CD4-positive, alpha-beta T cell treated with Interleukin-4 for 1 hour (primary cell): Measurements from ENCODE around the gene HDAC5.
"Not testable (repeated sequence)": the region's sequence is repeated elsewhere in the genome, so short reads cannot be mapped to it uniquely, and the experiment has no call there.

Experiments used
- DNase-seq, 2 donors: peaks; one replicate each; pipeline ENCODE4 v3.0.0-alpha.2; 2020 to 2022

HDAC5 gene

GRCh38 chr17:44110011-44110686 is 13.3 kb downstream of the HDAC5 start:
- no peak for DNase-seq

- DNase-seq: no peak
Observed at GRCh38 chr17:44109312-44109630, 14.2 kb downstream of the HDAC5 start.

DNA sequence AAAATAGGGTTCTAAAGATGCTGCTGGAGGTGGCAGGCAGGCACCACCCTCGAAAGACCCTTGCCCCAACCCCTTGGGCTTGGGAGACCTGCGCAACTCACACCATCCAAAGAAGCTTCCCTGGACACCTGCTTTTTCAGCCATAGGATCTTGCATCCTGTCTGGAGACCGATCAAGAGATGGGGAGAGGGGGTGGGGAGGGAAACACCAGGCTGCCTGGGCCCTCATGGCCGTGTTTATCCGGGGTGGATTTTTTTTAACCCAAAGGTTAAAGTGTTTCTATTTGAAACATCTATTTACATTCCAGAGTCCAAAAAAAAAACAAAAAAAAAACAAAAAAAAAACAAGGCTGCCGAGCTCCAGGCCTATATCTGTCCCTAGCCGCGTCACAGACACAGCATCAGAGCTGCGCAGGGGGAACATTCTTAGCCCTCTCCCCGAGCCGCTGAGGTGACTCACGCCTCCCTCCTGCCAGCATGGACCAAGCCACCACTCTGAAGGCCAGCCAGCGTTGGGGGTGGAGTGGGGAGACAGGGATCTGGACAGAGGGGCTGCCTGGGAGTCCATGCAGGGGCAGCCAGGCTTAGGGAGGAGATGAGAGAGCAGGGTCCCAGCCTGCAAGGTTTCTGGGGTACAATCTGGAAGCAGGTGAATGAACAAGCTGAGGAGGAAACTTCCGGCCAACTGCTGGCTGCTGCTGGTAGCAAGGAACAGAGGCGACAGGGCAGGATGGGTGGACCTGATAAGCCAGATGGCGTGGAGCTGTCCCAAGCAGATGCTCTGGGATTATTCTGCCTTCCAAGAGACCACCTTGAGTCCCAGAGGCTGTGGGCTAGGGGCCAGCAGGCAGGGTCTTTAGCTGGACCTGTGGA is 14.8 kb downstream of the HDAC5 start:
- DNase-seq: no peak

- DNase-seq: no peak
Observed at GRCh38 chr17:44106801-44107200, 16.6 kb downstream of the HDAC5 start.

- DNase-seq: no peak
Observed at GRCh38 chr17:44105941-44106340, 17.5 kb downstream of the HDAC5 start.

DNA sequence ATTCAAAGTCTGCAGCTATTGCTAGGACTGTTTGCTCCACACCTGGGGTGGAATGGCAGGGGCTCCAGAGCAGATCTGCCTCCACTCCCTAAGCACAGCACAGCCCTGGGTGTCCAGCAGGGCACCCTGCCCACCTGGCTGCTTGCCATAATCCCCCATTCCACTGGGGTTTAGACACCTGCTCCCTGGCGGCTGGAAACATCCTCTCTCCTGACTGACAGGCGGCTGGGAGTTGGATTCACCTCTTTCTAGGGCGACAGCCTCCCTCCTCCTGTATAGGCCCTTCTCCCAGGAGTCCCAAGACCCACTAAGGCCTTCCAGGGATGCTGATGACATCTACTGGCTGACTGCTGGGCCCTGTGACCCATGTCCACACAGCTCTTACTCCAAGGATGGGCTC is 18.0 kb downstream of the HDAC5 start:
- no peak for DNase-seq

DNA sequence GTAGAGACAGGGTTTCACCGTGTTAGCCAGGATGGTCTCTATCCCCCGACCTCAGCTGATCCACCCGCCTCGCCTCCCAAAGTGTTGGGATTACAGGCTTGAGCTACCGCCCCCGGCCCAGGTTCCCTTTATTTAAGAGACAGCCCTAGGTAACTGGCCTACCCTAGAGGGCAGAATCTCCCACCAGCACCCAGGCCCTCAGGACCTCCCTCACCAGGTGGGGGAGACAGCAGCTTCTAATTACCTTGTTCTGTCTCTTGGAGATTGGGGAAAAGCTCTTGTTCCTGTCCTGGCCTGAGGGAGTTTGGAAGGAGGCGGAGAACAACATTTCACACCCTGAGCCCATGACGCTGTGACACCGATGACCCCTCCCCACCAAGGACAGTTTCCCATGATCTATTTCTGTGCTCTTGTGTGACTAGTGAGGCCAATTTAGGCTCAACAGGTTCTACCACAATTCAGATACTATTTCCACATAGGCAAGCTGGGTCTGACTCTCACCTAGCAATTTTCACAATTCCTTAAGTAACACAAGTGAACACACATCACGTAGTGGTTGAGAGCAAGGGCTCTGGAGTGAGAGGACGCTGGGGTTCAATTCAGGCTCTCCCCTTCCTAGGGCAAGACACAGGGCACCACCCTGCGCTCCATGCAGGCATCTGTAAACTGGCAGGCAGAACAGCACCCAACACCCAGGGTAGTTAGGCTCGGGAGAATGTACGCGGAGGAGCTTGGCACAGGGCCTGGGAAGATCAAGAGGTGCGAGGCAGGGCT is 20.4 kb downstream of the HDAC5 start:
- no peak for DNase-seq

GRCh38 chr17:44101858-44102257 is 21.6 kb downstream of the HDAC5 start:
- not testable (repeated sequence) for DNase-seq

GRCh38 chr17:44097110-44097958 is 26.1 kb downstream of the HDAC5 start:
- no peak for DNase-seq

DNA sequence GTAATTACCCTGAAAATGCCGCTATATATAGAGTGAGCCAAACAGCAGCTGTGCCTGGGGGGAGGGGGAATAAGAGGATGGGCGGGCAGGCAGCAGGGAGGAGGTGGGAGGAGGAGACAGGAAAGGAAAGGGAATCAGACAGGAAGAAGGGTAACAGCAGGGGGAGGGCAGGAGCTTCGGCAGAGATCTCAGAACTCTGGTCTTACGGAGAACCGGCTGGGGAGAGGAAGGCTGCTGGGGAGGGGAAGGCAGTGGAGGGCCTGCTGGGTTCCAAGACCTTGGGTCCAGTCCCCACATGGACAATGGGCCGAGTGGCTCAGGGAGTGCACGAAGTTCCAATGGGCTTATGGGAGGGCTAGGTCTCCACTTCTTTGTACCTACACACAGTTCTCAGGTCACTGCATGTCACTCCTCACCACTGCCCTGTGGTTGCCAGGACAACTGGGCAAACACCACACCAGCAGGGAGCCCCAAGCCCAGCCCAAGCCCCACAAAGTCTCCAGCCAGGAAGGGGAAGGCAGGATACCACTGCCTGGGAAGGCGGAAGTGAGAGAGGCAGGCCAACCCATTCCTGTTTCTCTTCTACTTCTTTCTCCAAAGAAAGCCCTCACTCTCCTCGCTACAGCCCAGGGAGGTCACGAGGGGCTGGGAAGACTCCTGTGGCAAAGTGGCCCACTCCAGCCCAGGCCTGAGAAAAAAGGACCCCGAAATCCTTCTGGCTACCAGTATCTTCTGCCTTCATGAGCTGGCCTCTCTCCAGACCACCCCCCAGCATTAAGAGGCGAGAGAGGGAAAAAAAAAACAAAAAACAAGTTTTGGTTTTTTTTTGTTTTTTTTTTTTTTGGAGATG is 27.6 kb downstream of the HDAC5 start:
- peak; percentile 11 to 45 for DNase-seq

GRCh38 chr17:44095388-44095646 is 28.1 kb downstream of the HDAC5 start:
- no peak for DNase-seq

GRCh38 chr17:44094701-44095387 is 28.6 kb downstream of the HDAC5 start:
- no peak for DNase-seq

- DNase-seq: no peak
Observed at GRCh38 chr17:44093231-44093900, 30.1 kb downstream of the HDAC5 start.

GRCh38 chr17:44092051-44092450 is 31.4 kb downstream of the HDAC5 start:
- DNase-seq: no peak

DNA sequence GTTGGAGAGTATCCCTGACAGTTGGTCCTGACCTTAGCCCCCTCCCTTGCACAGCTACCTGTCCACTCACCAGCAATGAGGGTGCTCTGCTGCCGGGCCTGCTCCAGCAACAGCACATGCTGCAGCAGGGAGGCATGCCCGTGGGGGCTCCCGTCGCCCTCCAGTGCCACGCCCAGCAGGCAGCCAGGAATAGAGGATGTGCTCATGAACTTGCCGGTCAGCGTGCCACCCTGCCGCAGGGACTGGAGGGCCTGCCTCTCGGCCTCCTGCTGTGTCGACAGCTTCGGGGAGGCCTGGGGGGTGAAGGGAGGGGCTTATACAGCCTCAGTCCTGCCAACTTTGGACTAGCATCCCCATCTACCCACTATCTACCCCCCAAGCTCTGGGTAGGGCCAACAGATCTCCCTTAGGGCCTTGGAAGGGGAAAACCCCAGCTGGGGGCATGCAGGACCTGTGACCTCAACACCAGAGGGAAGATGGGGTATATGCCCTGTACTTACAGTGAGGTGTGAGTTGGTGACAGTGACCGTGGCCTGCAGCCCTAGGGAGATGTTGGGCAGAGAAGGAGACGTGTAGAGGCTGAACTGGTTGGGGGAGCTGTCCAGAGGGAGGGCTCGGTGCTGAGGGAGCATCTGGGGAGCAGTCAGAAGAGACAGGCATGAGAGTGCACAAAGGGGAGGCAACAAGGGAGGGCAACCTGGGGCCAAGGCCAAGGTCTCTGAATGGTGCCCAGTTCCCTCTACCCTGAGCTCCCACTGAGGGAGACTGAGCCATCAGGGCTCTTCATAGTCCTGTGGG is 32.0 kb downstream of the HDAC5 start:
- DNase-seq: no peak

DNA sequence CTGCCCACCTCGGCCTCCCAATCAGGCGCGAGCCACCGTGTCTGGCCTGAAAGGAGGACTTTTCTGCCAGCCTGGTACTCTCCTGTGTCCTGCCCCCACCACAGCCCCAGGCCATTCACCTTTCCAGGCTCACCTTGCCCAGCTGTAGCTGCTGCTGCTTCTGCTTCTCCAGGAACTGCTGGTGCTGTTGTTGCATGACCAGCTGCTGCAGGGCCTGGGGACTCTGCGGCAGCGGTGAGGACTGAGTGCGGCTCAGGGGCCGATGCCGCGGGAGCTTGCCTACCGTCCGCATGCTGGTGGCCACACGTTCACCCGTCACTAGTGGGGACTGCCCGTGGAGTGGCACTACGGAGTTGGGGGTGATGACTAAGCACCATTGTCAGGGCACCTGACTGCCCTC is 35.2 kb downstream of the HDAC5 start:
- DNase-seq: no peak

DNA sequence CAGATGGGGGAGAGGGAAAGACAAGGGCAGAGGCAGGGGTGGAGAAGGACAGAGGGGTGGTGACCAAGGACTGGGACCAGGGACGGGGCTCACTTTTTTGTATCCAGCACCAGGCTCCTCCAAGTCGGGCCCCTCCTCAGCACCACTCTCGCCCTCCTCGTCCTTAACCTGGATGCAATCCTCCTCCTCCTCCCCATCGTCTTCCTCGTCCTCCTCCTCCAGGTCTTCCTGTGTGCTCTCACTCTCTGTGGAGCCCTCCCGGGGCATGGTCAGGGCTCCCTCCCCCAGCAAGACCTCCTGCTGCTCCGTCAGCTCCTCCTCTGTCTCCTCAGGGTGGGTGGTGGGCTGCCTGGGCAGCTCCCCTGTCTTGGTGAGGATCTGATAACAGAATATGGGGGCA is 36.1 kb downstream of the HDAC5 start:
- no peak for DNase-seq

GRCh38 chr17:44086364-44087311 is 36.8 kb downstream of the HDAC5 start:
- no peak for DNase-seq

- no peak for DNase-seq
Observed at GRCh38 chr17:44085908-44086307, 37.5 kb downstream of the HDAC5 start.
